Measurements from ENCODE around the gene MYL5. TPM values are rescaled to one million over a fixed set of nuclear protein-coding genes. Genes with fewer than 3 reads are reported as not detected.

MYL5 gene
- total and polyA plus RNA-seq, 3 experiments from 2014 or later = 5.2 to 19.5 (median 17.1) TPM

- H3K9me3 ChIP-seq (ENCODE audit: low read length) = no peaks in the 10 kb centered on the region
Observed at GRCh38 chr4:657834-658667, 16.3 kb upstream of the MYL5 start.

GRCh38 chr4:658681-659667, 15.4 kb upstream of the MYL5 start:
- peak overlapping the region in 1 of 7 donors; percentile 67 for H3K4me3 Mint-ChIP-seq
- ChIA-PET POLR2A (no interaction called here), CTCF (no interaction called here)
- DNase-seq = no peak
- H3K27me3 Mint-ChIP-seq = no peaks in the 10 kb centered on the region
- Histone ChIP-seq H3K27ac (ENCODE audit: low read depth, low read length) (no peak overlapping the region), H3K4me3 (ENCODE audit: low read length) (no peak overlapping the region), H3K27me3 (ENCODE audit: insufficient read depth, low read length, poor library complexity, severe bottlenecking) (no peaks in the 10 kb centered on the region), H3K9me3 (ENCODE audit: low read length) (no peaks in the 10 kb centered on the region), H3K4me1 (ENCODE audit: insufficient read depth, low read length) (peaks cover 6% of the 10 kb centered on the region), H3K36me3 (ENCODE audit: insufficient read depth, low read length) (no peaks in the 10 kb centered on the region)
- peaks cover 2 to 8% (median 4%) of the 10 kb centered on the region in 3 donors for H3K4me1 Mint-ChIP-seq
- H3K9me3 Mint-ChIP-seq = no peaks in the 10 kb centered on the region
- peak overlapping the region in 2 of 8 donors; percentile 35 to 66 for H3K27ac Mint-ChIP-seq
- peaks cover 0 to 2% (median 2%) of the 10 kb centered on the region in 3 donors for H3K36me3 Mint-ChIP-seq

More at GRCh38 chr4:657834-658667, 16.3 kb upstream of the MYL5 start:
- Mint-ChIP-seq H3K36me3 (peaks cover 0 to 2% (median 2%) of the 10 kb centered on the region in 3 donors), H3K9me3 (no peaks in the 10 kb centered on the region), H3K4me1 (peaks cover 2 to 4% (median 2%) of the 10 kb centered on the region in 3 donors), H3K27me3 (no peaks in the 10 kb centered on the region), H3K4me3 (no peak overlapping the region), H3K27ac (peak overlapping the region in 1 of 8 donors; percentile 66)
- no peaks in the 10 kb centered on the region for H3K27me3 ChIP-seq (ENCODE audit: insufficient read depth, low read length, poor library complexity, severe bottlenecking)
- peak in 1 of 5 donors; percentile 44 for DNase-seq
- H3K36me3 ChIP-seq (ENCODE audit: insufficient read depth, low read length) = no peaks in the 10 kb centered on the region
- peaks cover 3% of the 10 kb centered on the region for H3K4me1 ChIP-seq (ENCODE audit: insufficient read depth, low read length)
- H3K4me3 ChIP-seq (ENCODE audit: low read length) = no peak overlapping the region
- ChIA-PET CTCF (no interaction called here), POLR2A (no interaction called here)
- H3K27ac ChIP-seq (ENCODE audit: low read depth, low read length) = no peak overlapping the region

DNA sequence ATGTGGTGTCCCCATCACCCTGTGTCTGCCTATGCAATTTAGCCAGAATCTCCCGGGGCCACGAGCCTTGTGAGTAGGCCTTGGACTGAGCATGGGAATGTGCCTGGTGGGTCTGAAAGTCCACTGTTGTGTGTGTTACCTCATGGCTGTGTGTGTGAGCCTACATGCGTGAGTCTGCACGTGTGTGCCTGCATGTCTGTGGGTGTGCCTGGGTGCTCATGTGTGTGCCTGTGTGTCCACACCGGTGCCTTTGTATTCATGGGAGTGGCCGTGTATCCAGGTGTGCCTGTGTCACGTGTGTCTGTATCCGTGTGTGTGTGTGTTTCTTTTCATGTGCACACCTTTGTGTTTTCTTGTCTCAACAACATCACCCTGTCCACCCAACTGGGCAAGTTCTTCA, 14.5 kb upstream of the MYL5 start:
- Mint-ChIP-seq H3K27me3 (no peaks in the 10 kb centered on the region), H3K9me3 (no peaks in the 10 kb centered on the region), H3K36me3 (peaks cover 0 to 2% (median 2%) of the 10 kb centered on the region in 3 donors), H3K4me3 (peak overlapping the region in 1 of 7 donors; percentile 67), H3K4me1 (peaks cover 7 to 17% (median 9%) of the 10 kb centered on the region in 3 donors), H3K27ac (no peak overlapping the region)
- Histone ChIP-seq H3K9me3 (ENCODE audit: low read length) (no peaks in the 10 kb centered on the region), H3K4me3 (ENCODE audit: low read length) (no peak overlapping the region), H3K27me3 (ENCODE audit: insufficient read depth, low read length, poor library complexity, severe bottlenecking) (no peaks in the 10 kb centered on the region), H3K36me3 (ENCODE audit: insufficient read depth, low read length) (no peaks in the 10 kb centered on the region), H3K4me1 (ENCODE audit: insufficient read depth, low read length) (peaks cover 11% of the 10 kb centered on the region), H3K27ac (ENCODE audit: low read depth, low read length) (no peak overlapping the region)
- DNase-seq = no peak
- ChIA-PET CTCF (no interaction called here), POLR2A (no interaction called here)

GRCh38 chr4:660401-660800, 13.9 kb upstream of the MYL5 start:
- CTCF ChIA-PET = no interaction called here
- no peaks in the 10 kb centered on the region for H3K9me3 ChIP-seq (ENCODE audit: low read length)
- no peaks in the 10 kb centered on the region for H3K27me3 ChIP-seq (ENCODE audit: insufficient read depth, low read length, poor library complexity, severe bottlenecking)
- Mint-ChIP-seq H3K27me3 (no peaks in the 10 kb centered on the region), H3K4me3 (peak overlapping the region in 4 of 7 donors; percentile 29 to 71 (median 55)), H3K9me3 (no peaks in the 10 kb centered on the region), H3K4me1 (peaks cover 7 to 20% (median 9%) of the 10 kb centered on the region in 3 donors), H3K27ac (no peak overlapping the region), H3K36me3 (peaks cover 0 to 2% (median 2%) of the 10 kb centered on the region in 3 donors)
- POLR2A ChIA-PET = no interaction called here
- H3K36me3 ChIP-seq (ENCODE audit: insufficient read depth, low read length) = no peaks in the 10 kb centered on the region
- H3K27ac ChIP-seq (ENCODE audit: low read depth, low read length) = no peak overlapping the region
- no peak overlapping the region for H3K4me3 ChIP-seq (ENCODE audit: low read length)
- peak in 1 of 5 donors; percentile 26 for DNase-seq
- peaks cover 11% of the 10 kb centered on the region for H3K4me1 ChIP-seq (ENCODE audit: insufficient read depth, low read length)

GRCh38 chr4:661231-661630, 13.1 kb upstream of the MYL5 start:
- Mint-ChIP-seq H3K4me1 (peaks cover 7 to 23% (median 9%) of the 10 kb centered on the region in 3 donors), H3K9me3 (no peaks in the 10 kb centered on the region), H3K27ac (peak overlapping the region in 2 of 8 donors; percentile 32 to 83), H3K27me3 (no peaks in the 10 kb centered on the region), H3K36me3 (peaks cover 0 to 2% (median 2%) of the 10 kb centered on the region in 3 donors), H3K4me3 (peak overlapping the region in 3 of 7 donors; percentile 14 to 60 (median 43))
- Histone ChIP-seq H3K9me3 (ENCODE audit: low read length) (no peaks in the 10 kb centered on the region), H3K4me3 (ENCODE audit: low read length) (no peak overlapping the region), H3K27ac (ENCODE audit: low read depth, low read length) (no peak overlapping the region), H3K4me1 (ENCODE audit: insufficient read depth, low read length) (peaks cover 11% of the 10 kb centered on the region), H3K27me3 (ENCODE audit: insufficient read depth, low read length, poor library complexity, severe bottlenecking) (no peaks in the 10 kb centered on the region), H3K36me3 (ENCODE audit: insufficient read depth, low read length) (no peaks in the 10 kb centered on the region)
- POLR2A ChIA-PET = no interaction called here
- no peak for DNase-seq
- CTCF ChIA-PET = no interaction called here

- H3K4me3 Mint-ChIP-seq = peak overlapping the region; percentile 53 to 81 (median 78)
- peaks cover 7 to 23% (median 9%) of the 10 kb centered on the region in 3 donors for H3K4me1 Mint-ChIP-seq
- no peaks in the 10 kb centered on the region for H3K27me3 Mint-ChIP-seq
- peak overlapping the region in 3 of 8 donors; percentile 21 to 51 (median 27) for H3K27ac Mint-ChIP-seq
- no peaks in the 10 kb centered on the region for H3K9me3 Mint-ChIP-seq
- peak in 1 of 5 donors; percentile 43 for DNase-seq
- Histone ChIP-seq H3K4me3 (ENCODE audit: low read length) (no peak overlapping the region), H3K27ac (ENCODE audit: low read depth, low read length) (no peak overlapping the region), H3K9me3 (ENCODE audit: low read length) (no peaks in the 10 kb centered on the region), H3K36me3 (ENCODE audit: insufficient read depth, low read length) (no peaks in the 10 kb centered on the region), H3K4me1 (ENCODE audit: insufficient read depth, low read length) (peaks cover 11% of the 10 kb centered on the region), H3K27me3 (ENCODE audit: insufficient read depth, low read length, poor library complexity, severe bottlenecking) (no peaks in the 10 kb centered on the region)
- ChIA-PET POLR2A (interaction anchor here (1.0 kb wide), 1 partner anchor 12 kb away, joined by 3 read pairs; the partner anchor contains the start of genes ATP5ME and MYL5), CTCF (interaction anchor here (0.6 to 1.1 kb wide), 2 partner anchors 10 to 12 kb away, joined by 3 read pairs; partner anchors contain the start of genes ATP5ME and MYL5)
- H3K36me3 Mint-ChIP-seq = peaks cover 0 to 2% (median 2%) of the 10 kb centered on the region in 3 donors
Observed at GRCh38 chr4:661881-662761, 12.2 kb upstream of the MYL5 start.

DNA sequence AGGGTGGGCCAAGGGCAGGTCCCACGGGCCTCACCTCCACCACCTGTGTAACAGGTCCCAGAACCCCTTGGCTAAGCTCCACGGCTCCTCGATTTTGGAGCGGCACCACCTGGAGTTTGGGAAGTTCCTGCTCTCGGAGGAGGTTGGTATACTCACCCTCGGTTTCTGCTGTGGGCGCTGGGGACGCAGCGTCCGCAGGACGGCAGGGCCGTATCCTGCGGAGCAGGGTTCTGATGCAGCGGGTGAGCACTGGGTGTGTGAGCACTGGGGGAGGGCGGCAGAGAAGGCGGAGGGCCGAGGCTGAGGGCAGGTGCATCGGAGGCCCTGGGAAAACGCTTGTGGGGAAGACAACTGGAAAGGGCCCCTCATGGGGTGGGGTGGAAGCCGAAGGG, 11.3 kb upstream of the MYL5 start:
- peak overlapping the region; percentile 68 for H3K27ac ChIP-seq (ENCODE audit: low read depth, low read length)
- CTCF ChIA-PET = interaction anchor here (1.1 to 3.4 kb wide), 2 partner anchors 11 kb away, joined by 3 to 19 read pairs; partner anchors contain the start of genes ATP5ME and MYL5

More for the DNA sequence above, 11.3 kb upstream of the MYL5 start:
- Histone ChIP-seq H3K36me3 (ENCODE audit: insufficient read depth, low read length) (no peaks in the 10 kb centered on the region), H3K4me1 (ENCODE audit: insufficient read depth, low read length) (peaks cover 11% of the 10 kb centered on the region), H3K4me3 (ENCODE audit: low read length) (peak overlapping the region; percentile 75), H3K27me3 (ENCODE audit: insufficient read depth, low read length, poor library complexity, severe bottlenecking) (no peaks in the 10 kb centered on the region), H3K9me3 (ENCODE audit: low read length) (no peaks in the 10 kb centered on the region)
- Mint-ChIP-seq H3K4me3 (peak overlapping the region; percentile 75 to 91 (median 79)), H3K27ac (peak overlapping the region in 7 of 8 donors; percentile 27 to 95 (median 42)), H3K4me1 (peaks cover 9 to 23% (median 9%) of the 10 kb centered on the region in 3 donors), H3K9me3 (no peaks in the 10 kb centered on the region), H3K36me3 (peaks cover 0 to 2% (median 2%) of the 10 kb centered on the region in 3 donors), H3K27me3 (no peaks in the 10 kb centered on the region)
- POLR2A ChIA-PET = interaction anchor here (1.0 kb wide), 1 partner anchor 11 kb away, joined by 3 read pairs; the partner anchor contains the start of genes ATP5ME and MYL5
- peak in 1 of 5 donors; percentile 44 for DNase-seq
